HepG2 (cell line): ENCODE data around the gene NDE1. TPM values are rescaled to one million over a fixed set of nuclear protein-coding genes. Genes with fewer than 3 reads are reported as not detected.

Experiments
- AHDC1 ChIP-seq: sonication (generic); formaldehyde crosslinking; IDR thresholded peaks from 2 replicates; pipeline ENCODE4 v1.5.1; 2020; ENCODE audit warnings: mild to moderate bottlenecking, missing genetic modification reagents, borderline replicate concordance
- FUBP1 ChIP-seq: sonication (generic); formaldehyde crosslinking; IDR thresholded peaks from 2 replicates; pipeline ENCODE4 v1.5.1; 2020; ENCODE audit warnings: missing genetic modification reagents, mild to moderate bottlenecking, borderline replicate concordance
- HBP1 ChIP-seq: IDR thresholded peaks from 2 replicates; pipeline ENCODE4 v1.6.1; 2016; ENCODE audit warnings: low read depth, control low read depth
- HNRNPK ChIP-seq: fragments of 200-400 bp; formaldehyde crosslinking; IDR thresholded peaks from 2 replicates; pipeline ENCODE4 v1.6.1; 2018; ENCODE audit warnings: low read length, low read depth, moderate library complexity, mild to moderate bottlenecking; ENCODE audit not compliant: poor library complexity, severe bottlenecking
- RBAK ChIP-seq: sonication (generic); formaldehyde crosslinking; IDR thresholded peaks from 2 replicates; pipeline ENCODE4 v1.5.1; 2020; ENCODE audit warnings: mild to moderate bottlenecking, missing genetic modification reagents
- REST ChIP-seq, 2 experiments: IDR thresholded peaks; 2 replicates each; pipeline ENCODE4 v1.6.1; 2011 to 2012; ENCODE audit warnings: low read length in 2 of 2, borderline replicate concordance in 1 of 2, low read depth in 1 of 2, mild to moderate bottlenecking in 1 of 2, moderate library complexity in 1 of 2
- ZNF251 ChIP-seq: sonication (generic); formaldehyde crosslinking; IDR thresholded peaks from 2 replicates; pipeline ENCODE4 v1.9.0; 2021; ENCODE audit warnings: mild to moderate bottlenecking, missing genetic modification reagents
- ZNF484 ChIP-seq: sonication (generic); formaldehyde crosslinking; IDR thresholded peaks from 2 replicates; pipeline ENCODE4 v1.5.1; 2020; ENCODE audit warnings: mild to moderate bottlenecking, low read depth, missing genetic modification reagents, borderline replicate concordance
- polyA plus RNA-seq, 8 experiments: library from polyadenylated mRNA; depleted of rRNA in 3 of 8; stranded (reverse) in 7 of 8; unstranded in 1 of 8; fragments of >200 nt; fragmentation: Illumina TruSeq in 4 of 8; extraction: Trizol in 4 of 8; gene quantifications; 2 replicates each; pipeline versions ENCODE4 v1.2.1 to v1.2.3, GENCODE V29; 2011 to 2016; ENCODE audit warnings: low read depth in 4 of 8, missing spikeins in 1 of 8, mixed read lengths in 1 of 8; ENCODE audit not compliant: insufficient read depth in 1 of 8
- total RNA-seq, 5 experiments: library from RNA; depleted of rRNA; stranded (reverse); fragments of >200 nt; fragmentation: Illumina TruSeq; extraction: Trizol; gene quantifications; 2 replicates each; pipeline ENCODE4 v1.2.3, GENCODE V29; 2016; ENCODE audit warnings: low read depth in 1 of 5

Gene NDE1
- total and polyA plus RNA-seq, 2 of the 13 experiments (the other 11 are each of a cell fraction or from before 2014, with no cell fraction given) = 40.9 to 72.5 TPM

- TF ChIP-seq ZNF484 (CRISPR knock-in tag) (no peak), ZNF251 (no peak), AHDC1 (CRISPR knock-in tag) (peak; percentile 98; the same call in 1 of the 2 replicates), HBP1 (CRISPR knock-in tag) (peak; percentile 95; the same call in 1 of the 2 replicates), FUBP1 (CRISPR knock-in tag) (no peak; the same call in 1 of the 2 replicates), REST (IDR thresholded peaks at IDR 0.05; ENCODE audit: borderline replicate concordance in 1 of 2, low read depth in 1 of 2, low read length in 2 of 2) (peak in 1 of 2 experiments; percentile 79; a peak in 1 of 4 replicates), RBAK (peak; percentile 69; the same call in 1 of the 2 replicates), HNRNPK (no peak)
These were observed 22.6 kb downstream of the NDE1 start (continued) for GRCh38 chr16:15672514-15673167.
